Activated CD4-positive, CD25-positive, alpha-beta regulatory T cell (primary cell): Measurements from ENCODE around the gene HBS1L.

Source experiments
- DNase-seq, 4 experiments: peaks; one replicate each; lab custom pipeline; 2025; lab: John Stamatoyannopoulos, UW

The HBS1L gene

GRCh38 chr6:135036731-135037420 is 17.7 kb downstream of the HBS1L start:
- no peak for DNase-seq

- DNase-seq: no peak
Measured at GRCh38 chr6:135033238-135033637, 21.4 kb downstream of the HBS1L start.

- no peak for DNase-seq
Measured at GRCh38 chr6:135030532-135031178, 24.0 kb downstream of the HBS1L start.

GRCh38 chr6:135030056-135030473 is 24.6 kb downstream of the HBS1L start:
- no peak for DNase-seq

DNA sequence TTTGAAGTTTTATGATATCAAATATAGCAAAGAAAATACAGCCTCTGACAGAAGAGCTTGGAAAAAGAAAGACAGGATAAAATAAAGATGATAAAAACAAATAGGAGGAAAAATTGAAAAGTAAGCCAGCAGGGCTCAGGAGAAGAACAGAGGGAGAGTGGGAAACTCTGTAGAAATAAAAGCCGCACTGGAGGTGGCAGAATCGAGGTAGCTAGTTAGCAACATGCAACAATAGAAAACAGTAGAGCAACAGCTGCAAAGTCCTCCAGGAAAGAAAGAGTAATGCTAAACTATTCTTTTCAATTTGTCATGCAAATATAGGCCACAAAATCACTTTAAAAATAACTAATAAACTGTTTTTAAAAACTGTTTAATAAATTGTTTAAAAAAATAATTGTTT is 28.8 kb downstream of the HBS1L start:
- DNase-seq: no peak

GRCh38 chr6:135025175-135025574 is 29.4 kb downstream of the HBS1L start:
- DNase-seq: no peak

DNA sequence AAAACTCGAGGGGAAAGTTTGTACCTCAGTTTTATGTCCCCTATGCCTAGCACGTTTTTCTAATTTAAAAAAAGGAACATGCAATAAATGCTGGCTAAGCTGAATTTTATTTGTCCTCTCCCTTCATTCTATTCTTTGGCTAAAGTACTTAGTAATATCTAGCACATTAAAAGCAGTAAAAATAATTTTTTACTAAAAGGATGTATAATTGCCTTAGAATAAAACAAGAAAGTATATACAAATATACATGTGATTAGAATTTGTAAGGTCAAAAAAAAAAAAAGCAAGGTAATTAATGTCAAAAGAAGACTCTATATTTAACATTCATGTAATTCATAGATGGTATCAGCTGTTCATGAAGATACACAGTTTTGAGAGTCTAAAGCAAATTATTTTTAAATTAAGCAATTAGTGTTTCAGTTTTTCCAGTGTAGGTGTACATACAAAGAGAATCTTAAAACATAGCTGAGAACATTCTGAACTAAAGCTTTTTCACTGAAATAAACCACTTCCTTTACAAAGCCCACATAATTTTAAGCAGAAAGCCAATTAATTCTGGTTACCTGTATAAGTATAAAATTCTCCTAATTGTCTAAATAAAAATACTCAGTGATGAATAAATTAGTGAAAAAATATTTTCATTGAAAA is 32.4 kb downstream of the HBS1L start:
- DNase-seq: no peak

DNA sequence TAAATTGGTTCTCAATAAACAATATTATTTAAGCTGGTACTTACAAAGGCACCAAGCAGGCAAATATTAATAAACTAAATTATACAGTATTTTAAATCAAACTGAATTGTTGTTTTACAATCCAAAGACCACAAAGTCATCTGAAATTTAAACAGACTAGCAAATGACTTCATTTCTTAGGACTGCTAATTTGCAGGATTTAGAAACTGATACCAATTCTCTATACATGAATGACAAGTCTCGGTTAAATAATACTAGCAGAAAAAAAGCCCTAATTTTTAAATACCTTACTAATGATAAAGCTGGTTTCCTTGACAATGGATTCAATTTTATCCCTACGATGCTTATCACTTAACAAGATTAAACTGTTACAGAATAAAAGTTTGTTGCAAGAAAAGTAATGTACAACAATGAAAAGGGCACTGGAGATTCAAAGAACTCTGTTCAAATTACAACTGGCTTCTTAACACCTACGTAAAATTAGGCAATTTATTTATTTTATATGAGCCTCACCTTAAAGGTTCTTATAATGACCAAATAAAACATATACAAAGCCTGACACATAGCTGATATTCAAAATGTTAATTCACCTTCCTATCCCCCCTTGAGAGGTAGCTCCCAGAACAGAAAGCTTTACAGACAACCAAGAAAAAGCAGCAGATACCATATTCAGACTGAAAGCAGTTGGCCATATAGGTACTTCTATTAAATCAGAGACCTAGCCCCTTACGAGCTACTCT is 33.1 kb downstream of the HBS1L start:
- DNase-seq: no peak

DNA sequence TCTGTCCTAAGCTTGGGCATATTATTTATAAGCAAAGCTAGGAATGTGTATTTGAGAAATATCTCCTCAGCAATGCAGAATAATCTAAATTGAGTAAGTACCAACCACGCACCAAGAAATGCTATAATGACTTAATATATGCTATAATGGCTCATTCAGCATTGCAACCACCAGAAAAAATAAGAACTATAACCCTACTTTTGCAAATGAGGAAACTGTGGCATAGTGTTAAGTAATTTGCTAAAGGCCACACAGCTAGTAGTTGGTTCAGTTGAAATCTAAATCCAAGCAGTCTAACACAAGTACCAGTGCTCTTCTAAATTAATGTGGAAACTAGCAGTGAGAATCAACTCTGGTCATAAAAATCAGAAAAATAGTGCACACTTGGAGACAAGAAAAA is 35.7 kb downstream of the HBS1L start:
- DNase-seq: no peak

- DNase-seq: no peak
Measured at GRCh38 chr6:135018052-135018451, 36.6 kb downstream of the HBS1L start.

DNA sequence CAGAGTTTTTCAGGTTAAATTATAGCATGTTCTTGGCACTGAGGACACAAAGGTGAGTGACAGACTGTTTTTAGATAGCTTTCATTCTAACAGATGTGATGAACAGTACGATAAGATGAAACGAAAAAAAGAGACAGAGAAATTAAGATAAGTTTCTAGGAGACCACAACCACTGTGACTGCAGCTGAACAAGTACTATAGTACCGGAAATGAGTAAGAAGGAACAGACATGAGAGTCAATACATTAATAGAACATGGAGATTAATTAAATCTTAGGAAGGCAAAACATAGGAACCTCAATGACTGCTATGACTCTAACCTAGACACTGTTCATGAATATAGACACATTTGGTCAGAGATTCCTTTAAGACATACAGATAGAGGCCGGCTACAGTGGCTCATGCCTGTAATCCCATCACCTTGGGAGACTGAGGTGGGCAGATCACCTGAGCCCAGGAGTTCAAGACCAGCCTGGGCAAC is 40.2 kb downstream of the HBS1L start:
- no peak for DNase-seq

- DNase-seq: no peak
Measured at GRCh38 chr6:135013211-135013610, 41.4 kb downstream of the HBS1L start.

DNA sequence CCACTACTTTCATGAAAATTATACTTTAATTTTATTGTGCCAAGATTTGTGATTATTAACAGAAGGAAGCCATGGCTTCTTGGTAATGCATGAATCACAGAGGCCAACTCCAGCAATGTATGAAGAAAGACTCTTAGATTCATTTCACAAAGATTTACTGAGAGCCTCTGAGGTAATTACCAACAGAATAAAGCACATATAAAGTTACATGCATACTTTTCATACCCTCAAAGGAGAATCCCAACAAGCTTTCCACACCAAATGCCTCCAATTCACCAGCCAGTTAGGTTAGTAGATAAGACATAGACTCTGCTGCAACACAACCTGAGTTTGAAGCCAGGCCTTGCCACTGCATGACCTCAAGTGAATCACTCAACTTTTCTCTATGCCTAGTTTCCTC is 41.9 kb downstream of the HBS1L start:
- no peak for DNase-seq

- no peak for DNase-seq
Measured at GRCh38 chr6:135012349-135012748, 42.3 kb downstream of the HBS1L start.

- no peak for DNase-seq
Measured at GRCh38 chr6:135008941-135009290, 45.7 kb downstream of the HBS1L start.

DNA sequence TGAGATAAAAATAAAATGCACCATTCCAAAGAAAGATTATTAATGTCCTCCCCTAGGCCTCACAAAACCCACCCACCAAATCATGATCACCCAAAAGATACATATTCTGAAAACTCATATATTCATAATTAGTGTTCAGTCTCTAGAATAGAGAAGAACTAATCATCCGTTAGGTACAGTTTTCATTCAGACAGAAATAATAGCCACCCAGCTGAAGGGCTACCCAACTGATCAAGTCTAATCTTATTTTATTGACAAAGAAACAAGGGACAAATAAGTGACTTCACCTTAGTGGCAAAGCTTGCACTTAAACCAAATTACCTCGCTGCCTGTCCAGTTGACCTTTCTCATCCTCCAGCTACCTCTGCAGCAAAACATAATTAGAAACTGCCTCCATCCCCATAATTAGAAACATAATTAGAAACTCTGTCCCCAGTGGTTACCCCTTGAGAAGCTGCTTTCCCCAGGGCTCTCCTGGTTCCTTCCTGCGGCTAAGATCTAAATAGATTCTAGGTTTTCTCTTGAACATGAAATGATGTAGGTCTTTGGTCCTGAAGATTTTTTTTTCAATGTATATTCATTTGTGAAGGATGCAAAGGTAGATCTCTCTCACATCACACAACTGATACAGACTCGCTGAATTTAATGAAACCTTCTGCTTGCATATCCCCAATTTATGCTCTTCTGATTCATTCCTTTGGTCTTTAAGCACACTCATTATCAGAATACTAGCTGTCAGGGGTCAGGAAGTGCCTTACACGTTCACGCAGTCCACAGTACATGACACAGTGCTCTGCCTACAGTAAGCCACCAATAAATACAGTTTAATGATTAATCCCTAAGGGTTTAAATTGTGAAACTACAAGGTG is 46.3 kb downstream of the HBS1L start:
- DNase-seq: no peak

DNA sequence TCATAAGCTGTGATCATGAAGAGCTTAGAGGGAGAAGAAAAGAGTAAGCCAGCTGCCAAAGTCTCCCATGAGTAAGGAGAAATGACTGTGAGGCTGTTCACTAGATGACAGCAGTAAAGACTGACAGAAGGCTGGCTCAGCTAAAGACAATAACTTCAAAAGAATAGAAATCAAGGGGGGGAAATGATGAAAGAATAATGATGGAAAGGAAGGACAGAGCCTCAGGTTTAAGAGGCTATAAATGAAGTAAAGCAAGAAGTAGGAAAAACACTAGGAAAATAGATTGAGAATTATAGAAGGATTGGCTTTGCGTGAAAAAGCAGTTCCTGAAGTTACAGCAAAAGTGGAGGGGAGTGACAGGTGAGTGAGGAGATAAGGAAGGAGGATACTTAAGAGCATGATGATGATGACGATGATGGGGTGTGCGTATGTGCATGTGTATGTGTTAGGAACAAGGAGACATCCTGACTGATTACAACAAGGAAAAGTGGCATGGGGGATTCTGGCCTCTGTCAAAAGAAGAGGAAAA is 48.2 kb downstream of the HBS1L start:
- no peak for DNase-seq

- no peak for DNase-seq
Measured at GRCh38 chr6:135004399-135004798, 50.2 kb downstream of the HBS1L start.

DNA sequence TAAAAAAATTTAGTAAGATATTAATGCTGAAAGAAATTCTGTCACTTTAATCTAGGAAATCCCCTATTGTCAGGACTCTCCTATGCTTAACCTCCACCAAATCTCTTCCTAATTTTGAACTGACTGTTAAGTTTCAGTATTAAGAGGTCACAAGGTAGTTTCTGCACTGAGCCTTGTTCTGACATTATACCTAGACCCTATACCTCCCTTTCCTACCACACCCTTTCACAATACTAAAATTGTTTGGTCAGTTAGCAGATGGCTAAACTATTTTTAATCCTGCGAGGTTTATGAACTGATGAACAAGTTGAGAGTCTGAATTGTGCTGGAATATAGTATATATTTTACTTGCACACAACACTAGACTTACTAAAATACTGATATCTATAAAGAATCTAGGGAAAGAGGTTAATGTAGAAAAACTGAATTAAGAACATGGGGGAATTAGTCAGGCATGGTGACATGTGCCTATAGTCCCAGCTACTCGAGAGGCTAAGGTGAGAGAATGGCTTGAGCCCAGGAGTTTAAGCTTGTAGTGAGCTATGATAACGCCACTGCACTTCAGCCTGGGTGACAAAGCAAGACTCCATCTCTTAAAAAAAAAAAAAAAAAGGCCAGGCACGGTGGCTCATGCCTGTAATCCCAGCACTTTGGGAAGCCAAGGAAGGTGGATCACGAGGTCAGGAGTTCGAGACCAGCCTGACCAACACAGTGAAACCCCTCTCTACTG is 51.5 kb downstream of the HBS1L start:
- DNase-seq: no peak

DNA sequence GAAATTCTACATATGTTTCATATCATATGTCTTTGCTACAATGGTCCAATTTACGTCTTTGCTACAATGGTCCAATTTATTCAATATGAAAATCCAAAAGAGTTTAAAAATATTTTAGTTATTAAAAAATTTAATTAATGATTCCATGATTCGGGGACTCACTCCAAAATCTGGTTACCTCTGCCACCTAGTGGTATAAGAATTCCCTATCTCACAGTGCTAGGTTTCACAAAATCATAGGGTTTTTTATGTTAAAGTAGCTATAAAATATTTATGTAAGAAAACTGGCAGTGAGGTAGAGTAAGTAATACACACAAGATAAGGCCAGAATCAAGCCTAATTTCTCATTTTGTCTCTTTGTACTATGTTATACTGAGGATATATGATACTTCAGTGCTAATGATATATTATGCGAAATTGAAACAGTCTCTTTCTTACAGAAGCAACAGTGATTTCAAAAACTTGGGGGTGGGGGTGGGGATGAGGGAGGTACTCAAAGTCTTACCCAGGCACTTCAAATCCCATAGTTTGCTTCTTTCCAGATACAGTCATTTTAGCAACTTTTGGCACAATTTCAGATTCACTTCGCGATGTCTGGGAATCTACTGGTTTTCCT is 52.3 kb downstream of the HBS1L start:
- DNase-seq: no peak
